Left renal cortex interstitium (tissue), 4 donors: Measurements from ENCODE around the gene ECHDC3. TPM values are rescaled to one million over a fixed set of nuclear protein-coding genes. Genes with fewer than 3 reads are reported as not detected.
"Not testable (repeated sequence)": the region's sequence is repeated elsewhere in the genome, so short reads cannot be mapped to it uniquely, and the experiment has no call there.

Source experiments
- DNase-seq, 4 donors: peaks; one replicate each; pipeline ENCODE4 v3.0.0-alpha.2; 2013; ENCODE audit warnings: low read depth in 4 of 4, low spot score in 2 of 4, missing footprints in 1 of 4
- polyA plus RNA-seq, 4 donors: library from polyadenylated mRNA; unstranded; fragments of 120-200 nt; gene quantifications; one replicate each; pipeline ENCODE4 v1.2.1, GENCODE V29; 2013; ENCODE audit not compliant: insufficient read length in 4 of 4

The ECHDC3 gene
- polyA plus RNA-seq, 4 donors: 11.3 to 17.7 (median 15.1) TPM

GRCh38 chr10:11715815-11716494 lies 26.2 kb upstream of the ECHDC3 start:
- no peak for DNase-seq

DNA sequence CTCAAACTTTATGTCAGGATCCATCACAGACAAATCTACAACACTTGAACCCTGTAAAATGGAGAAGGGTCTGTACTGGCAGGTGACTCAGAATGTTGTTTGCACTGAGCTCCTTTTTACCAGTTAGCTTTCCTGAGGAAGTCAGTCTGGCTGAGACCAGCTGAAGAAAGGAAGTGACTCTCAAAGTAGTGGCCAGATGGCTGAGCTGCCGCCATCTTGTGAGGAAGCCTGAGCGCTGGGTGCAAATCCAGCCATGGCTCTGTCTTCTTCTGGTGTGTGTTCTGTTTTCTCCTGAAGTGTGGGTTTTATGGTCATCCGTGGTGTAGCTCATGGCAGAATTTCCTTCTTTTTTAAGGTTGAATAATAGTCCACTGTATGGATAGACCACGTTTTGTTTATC lies 25.5 kb upstream of the ECHDC3 start:
- no peak for DNase-seq

GRCh38 chr10:11719496-11720259 lies 22.5 kb upstream of the ECHDC3 start:
- no peak for DNase-seq

- DNase-seq: no peak
These were observed 21.9 kb upstream of the ECHDC3 start for GRCh38 chr10:11720260-11720741.

DNA sequence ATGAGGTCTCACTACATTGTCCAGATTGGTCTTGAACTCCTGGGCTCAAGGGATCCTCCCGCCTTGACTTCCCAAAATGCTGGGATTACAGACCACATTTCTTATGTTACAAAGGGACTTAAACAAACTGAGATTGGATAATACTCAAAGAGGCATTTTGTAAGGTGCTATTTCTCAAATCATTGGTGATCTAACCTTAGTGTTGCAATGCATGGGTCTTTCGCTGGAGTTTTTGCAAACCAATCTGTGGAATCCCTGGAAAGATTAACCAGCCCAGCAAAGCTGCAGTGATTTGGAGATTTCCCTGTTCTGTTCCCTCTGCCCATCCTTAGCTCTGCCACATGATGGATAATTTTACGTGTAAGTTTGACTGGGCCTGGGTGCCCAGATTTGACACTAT lies 20.4 kb upstream of the ECHDC3 start:
- no peak for DNase-seq

GRCh38 chr10:11723359-11723758 lies 18.8 kb upstream of the ECHDC3 start:
- DNase-seq: no peak

- DNase-seq: no peak
These were observed 17.0 kb upstream of the ECHDC3 start for GRCh38 chr10:11724938-11725776.

DNA sequence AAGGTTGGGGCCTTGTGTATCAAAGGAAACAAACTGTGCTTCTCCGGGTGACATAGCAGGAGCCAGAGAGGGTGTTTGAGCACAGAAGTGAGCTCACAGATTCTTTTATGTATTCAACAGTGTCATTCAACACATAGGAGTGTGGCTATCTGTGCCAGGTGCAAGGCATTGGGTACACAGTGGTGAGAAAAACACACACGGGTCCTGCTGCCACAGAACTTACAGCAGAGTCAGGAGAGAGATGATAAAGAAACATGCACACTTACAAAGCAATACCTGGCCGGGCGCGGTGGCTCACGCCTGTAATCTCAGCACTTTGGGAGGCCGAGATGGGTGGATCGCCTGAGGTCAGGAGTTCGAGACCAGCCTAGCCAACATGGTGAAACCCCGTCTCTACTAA lies 16.3 kb upstream of the ECHDC3 start:
- no peak for DNase-seq

DNA sequence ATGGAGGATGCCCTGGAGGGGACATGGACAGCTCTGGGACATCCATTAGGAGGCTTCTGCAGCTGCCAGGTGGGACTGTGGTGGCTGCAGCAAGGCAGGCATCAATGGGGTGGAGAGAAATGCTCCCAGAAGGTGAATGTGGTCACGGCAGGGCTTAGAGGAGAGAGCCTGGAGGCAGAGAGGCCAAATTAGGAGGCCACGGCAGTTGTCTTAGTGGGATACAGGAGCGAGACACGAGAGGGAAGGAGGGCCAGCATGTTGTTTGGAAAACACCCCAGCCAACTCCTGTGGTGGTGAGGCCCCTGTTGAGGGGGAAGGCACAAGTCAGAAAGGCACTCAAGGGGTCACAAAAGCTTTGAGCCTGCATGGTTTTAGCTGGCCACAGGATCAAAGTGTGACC lies 14.6 kb upstream of the ECHDC3 start:
- no peak for DNase-seq

DNA sequence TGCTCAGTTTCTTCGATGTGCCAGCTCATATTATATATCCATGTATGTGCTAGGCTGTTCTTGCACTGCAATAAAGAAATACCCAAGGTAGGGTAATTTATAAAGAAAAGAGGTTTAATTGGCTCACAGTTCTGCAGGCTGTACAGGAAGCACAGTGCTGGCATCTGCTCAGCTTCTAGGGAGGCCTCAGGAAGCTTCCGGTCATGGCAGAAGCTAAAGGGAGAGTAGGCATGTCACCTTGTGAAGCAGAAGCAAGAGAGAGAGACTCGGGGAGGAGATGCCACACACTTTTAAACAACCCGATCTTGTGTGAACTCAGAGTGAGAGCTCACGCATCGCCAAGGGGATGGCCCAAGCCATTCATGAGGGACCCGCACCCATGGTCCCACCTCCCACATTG lies 13.8 kb upstream of the ECHDC3 start:
- no peak for DNase-seq

- no peak for DNase-seq
These were observed 12.3 kb upstream of the ECHDC3 start for GRCh38 chr10:11729790-11730315.

DNA sequence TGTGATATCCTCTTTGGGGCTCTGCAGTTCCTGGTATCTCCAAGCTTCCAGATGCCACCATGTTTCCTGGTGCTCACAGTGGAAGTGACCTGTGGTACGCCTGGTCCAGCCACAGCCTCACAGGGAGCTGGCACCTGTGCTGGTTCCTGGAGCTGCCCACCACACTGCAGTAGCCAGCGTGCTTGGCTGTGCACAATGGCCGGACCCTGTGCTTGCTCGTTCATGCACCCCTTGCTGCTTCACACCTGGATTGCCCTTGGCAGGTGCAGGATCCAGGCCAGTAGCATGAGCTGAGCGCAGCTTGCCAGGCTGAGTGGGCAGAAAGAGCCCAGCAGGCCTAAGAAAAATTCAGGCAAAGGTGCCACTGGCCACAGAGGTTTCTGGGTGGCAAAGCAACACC lies 11.4 kb upstream of the ECHDC3 start:
- no peak for DNase-seq

GRCh38 chr10:11736767-11737166 lies 5.4 kb upstream of the ECHDC3 start:
- DNase-seq: not testable (repeated sequence)

- DNase-seq: not testable (repeated sequence)
These were observed 4.7 kb upstream of the ECHDC3 start for GRCh38 chr10:11737258-11738032.

DNA sequence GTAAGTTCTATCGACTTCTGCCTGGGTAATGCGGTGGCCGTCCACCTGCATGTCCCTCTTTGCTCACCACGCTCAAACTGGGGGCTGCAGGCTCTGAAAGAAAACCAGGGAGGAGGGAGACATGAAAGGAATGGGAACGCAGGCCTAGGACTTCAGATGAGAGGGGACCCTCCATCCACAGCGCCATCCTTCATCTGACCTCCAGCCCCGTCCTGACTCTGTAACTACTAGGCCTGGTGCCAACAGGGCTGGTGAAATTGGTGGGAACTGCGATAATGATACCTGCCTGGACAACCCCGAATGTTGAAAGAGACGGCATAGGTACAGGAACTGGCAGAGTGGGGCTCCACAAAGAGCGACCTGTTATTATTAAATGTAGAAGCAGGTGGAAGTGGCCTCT lies 1.3 kb upstream of the ECHDC3 start:
- no peak for DNase-seq

- DNase-seq: no peak
These were observed 574 bp upstream of the ECHDC3 start for GRCh38 chr10:11741608-11742007.

DNA sequence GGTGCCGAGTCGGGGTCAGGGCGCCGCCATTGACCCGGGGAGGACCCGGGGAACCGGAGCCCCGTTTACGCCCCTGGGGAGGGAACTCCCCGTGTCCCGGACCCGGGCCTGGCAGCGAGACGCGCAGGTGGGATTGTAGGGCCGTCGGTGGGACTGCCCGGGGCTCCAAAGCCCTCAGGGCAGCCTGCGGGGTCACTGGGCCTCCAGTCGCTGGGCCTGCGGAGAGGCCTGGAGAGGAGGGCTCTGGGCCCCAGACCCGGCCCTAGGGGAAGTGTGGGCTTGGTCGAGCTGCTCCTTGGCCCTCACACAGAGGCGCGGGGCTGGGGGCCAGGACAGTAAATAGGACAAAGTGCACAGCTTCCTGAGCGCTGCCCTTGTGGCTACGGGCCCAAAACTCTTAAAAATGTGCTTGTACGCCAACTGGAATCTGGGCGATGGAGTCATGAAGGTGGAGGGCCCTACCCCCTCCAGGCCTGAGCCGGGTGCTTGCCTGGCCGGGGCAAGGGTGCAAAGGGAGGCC lies 657 bp downstream of the ECHDC3 start:
- no peak for DNase-seq

- DNase-seq: no peak
These were observed 1.5 kb downstream of the ECHDC3 start for GRCh38 chr10:11743461-11744338.

GRCh38 chr10:11745045-11745444 lies 2.9 kb downstream of the ECHDC3 start:
- DNase-seq: no peak
